IPS DF 19.7 (cell line): ENCODE measurements around the gene NOS1AP.

Experiments
- DNase-seq: peaks from one replicate; pipeline ENCODE4 v3.0.0-alpha.2; 2013; ENCODE audit warnings: low read depth, low spot score

NOS1AP gene

GRCh38 chr1:162294015-162294414, 224.5 kb downstream of the NOS1AP start:
- DNase-seq: no peak

DNA sequence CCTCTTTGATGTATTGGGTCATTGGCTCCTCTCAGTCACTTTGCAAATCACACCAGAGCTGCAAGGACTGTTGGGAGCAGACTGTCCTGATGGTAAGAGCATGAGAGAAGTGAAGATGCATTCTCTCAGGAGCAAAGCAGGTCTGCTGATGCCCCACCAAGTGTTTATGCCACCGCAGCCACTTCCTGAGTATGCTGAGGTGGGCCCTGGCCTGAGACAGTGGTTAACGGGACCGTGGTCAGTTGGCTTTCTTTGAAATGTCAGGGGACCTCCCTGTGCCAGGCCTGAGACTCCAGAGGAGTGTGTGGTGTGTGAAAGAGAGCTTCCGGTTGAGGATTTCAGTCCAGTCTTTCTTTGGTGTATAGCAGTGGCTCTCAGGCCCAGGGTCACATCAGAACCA, 227.7 kb downstream of the NOS1AP start:
- no peak for DNase-seq

GRCh38 chr1:162298266-162298665, 228.8 kb downstream of the NOS1AP start:
- DNase-seq: no peak

- DNase-seq: no peak
Observed at GRCh38 chr1:162299018-162299417, 229.5 kb downstream of the NOS1AP start.

- DNase-seq: no peak
Observed at GRCh38 chr1:162300057-162300917, 230.8 kb downstream of the NOS1AP start.

DNA sequence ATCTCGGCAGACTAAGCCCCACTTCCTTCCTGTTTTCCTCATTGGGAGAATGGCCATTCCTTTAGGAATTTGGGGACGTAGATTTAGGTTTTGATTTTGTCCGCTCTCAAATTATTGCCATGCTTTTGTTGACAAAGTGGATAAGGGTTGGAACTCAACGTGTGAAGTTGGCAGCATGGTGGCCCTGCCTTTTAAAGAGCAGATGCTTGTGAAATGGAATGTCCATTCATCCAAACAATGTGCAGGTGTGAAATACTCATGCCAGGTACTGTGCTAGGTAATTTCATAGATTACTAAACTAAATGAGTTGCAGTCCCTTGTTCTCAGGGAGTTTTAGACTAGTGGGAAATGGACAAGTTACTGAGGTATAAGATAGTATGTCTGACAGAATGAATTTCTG, 232.2 kb downstream of the NOS1AP start:
- no peak for DNase-seq

- no peak for DNase-seq
Observed at GRCh38 chr1:162302306-162303003, 233.0 kb downstream of the NOS1AP start.

- no peak for DNase-seq
Observed at GRCh38 chr1:162303004-162303344, 233.5 kb downstream of the NOS1AP start.

DNA sequence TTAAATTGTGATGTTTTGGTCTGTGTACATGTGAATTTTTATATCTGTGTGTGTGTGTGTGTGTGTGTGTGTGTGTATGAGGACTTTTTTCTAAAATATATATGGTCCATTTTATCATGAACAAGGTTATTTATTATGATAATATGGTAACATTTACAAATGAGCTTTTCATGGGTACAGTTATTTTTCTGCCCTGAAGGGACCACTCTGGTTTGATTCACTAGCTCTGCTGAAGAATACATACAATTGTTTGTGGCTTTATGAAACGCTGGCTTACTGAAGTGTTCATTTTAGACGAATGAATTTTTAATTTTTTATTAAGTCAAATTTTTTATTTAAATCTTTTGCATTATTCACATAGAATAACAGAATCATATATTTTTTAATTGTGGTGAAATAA, 235.2 kb downstream of the NOS1AP start:
- DNase-seq: no peak

GRCh38 chr1:162305969-162306368, 236.5 kb downstream of the NOS1AP start:
- no peak for DNase-seq

DNA sequence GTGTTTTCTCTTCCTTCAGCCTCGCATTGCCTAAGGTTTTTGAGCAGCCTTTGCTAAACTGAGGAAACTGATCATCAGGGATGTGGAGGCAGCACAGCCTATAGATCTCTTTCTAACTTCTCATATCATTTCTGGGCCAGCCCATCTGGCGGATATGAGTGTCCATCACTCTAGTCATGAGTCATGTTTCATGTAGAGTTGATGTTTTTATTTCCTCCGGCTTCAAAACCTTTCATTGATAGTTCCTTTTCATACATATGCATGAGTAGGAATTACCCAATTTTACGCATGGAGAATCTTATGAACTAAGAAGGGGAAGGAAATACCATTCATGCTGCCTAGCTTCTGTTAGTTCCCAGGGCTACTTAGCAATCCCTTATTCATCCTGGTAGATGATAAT, 240.8 kb downstream of the NOS1AP start:
- no peak for DNase-seq

- no peak for DNase-seq
Observed at GRCh38 chr1:162314206-162314605, 244.7 kb downstream of the NOS1AP start.

GRCh38 chr1:162315673-162316072, 246.2 kb downstream of the NOS1AP start:
- DNase-seq: no peak

DNA sequence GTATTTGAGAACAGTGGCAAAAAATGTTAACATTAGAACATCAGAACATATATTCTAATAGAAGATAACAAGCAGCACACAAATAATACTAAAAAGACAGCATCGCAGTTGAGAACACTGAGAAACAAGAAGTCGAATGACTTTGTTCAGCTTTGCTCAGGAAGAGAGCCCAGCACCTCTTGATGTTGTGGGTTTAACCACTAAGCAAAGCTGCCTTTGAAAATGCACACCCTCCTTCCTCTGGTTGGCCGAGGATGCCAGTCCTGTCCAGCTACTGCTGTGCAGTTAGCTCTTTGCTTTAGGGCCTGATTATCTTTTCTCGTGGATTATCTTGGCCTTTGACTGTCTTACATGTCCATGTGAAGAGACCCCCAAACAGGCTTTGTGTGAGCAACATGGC, 246.7 kb downstream of the NOS1AP start:
- DNase-seq: no peak

DNA sequence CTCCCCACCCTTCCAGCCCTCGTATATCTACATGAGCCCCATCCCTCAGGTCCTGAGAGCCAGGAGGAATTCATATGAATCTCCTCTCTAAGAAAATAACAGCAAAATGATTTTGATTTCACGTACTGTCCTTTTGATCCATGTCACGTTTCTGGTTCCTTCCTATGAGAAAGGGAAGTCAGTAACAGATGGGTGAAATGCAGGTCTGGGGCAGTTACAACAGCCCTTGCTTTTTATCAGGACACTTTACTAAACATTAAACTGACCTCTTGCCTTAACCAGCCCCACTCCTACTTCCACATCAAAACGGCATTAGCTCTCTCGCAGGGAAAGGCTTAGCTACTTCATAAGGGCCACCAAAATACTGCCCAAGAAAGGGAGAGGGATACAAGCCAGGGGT, 248.1 kb downstream of the NOS1AP start:
- no peak for DNase-seq

DNA sequence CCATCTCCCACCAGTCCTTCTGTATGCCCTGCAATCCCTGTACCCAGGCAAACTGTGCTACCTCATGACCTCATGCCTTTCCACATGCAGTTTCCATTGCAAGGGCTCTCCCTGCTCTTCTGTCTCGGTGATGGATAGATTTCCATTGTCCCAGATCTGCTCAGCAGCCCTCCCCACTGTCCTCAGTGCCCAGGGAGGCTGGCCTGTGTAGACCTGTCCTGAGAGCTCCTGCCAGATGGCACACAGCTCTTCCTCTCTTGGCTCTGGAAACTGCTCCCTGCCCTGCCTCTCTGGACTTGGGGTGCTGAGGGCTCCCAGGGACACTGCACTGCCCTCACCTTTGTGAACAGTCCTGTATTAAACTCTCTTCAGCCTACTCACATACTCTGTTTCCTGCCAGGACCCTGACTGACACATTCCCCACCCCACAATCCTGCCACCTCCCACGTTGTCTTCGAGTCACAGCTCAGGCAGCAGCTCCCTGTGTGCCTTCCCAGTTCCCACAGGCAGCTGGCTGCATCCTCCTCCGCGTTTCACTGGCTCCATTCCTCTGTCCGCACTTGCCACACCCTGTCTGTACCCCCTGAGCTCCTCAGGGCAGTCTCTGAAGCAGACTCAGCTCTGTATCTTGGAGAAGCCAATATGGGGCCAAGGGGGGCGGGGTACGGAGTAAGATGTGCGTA, 250.1 kb downstream of the NOS1AP start:
- DNase-seq: no peak

DNA sequence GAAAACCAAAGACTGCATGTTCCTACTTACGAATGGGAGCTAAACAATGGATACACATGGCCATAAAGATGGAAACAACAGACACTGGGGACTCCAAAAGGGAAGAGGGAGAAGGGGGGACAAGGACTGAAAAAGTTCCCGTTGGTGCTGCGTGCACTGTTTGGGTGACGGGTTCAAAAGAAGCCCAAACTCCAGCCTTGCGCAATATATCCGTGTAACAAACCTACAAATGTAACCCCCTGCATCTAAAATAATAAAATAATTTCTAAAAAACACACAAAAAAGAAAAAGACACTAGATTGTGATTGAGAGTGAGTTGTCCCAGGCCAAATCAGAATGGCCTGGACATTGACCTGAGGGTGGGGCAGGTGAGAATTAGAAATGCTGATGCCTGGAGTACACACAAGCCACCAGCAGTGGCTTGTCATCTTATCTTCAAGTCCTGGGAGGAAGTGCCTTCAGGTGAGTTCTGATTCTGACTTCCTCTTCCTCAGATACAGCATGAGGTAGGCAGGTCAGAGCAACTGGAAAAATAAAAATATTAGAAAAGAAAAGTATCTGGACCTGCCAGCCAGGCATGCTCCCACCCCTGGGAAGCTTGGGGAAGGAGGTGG, 252.4 kb downstream of the NOS1AP start:
- no peak for DNase-seq

- DNase-seq: no peak
Observed at GRCh38 chr1:162323023-162323422, 253.5 kb downstream of the NOS1AP start.

DNA sequence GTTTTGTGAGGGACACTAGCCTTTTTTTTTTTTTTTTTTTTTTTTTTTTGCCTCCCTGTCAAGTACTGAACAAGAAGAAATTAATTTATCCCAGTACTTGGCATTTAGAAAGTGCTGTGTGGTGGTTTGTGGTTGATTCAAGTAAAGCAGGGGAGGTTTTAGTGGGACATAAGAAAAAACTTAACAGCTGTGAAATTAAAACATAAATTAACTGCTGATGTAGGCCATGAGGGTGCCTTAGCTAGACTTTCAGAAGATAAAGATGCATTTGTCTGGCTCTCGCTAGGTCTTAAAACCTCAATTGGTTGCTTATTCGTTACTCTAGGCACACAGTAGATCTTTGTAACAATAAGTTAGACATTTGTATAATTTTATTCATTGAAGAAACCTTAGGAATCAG, 254.9 kb downstream of the NOS1AP start:
- DNase-seq: no peak

GRCh38 chr1:162326559-162326958, 257.1 kb downstream of the NOS1AP start:
- DNase-seq: no peak

- DNase-seq: no peak
Observed at GRCh38 chr1:162327144-162327787, 257.8 kb downstream of the NOS1AP start.

- DNase-seq: no peak
Observed at GRCh38 chr1:162327788-162328165, 258.3 kb downstream of the NOS1AP start.
